Ectodermal cell (in vitro differentiated cells): ENCODE measurements around the gene ARID3B.
"Not testable (repeated sequence)": the region's sequence is repeated elsewhere in the genome, so short reads cannot be mapped to it uniquely, and the experiment has no call there.

ENCODE experiments used
- H3K27ac ChIP-seq: 2 replicates; pipeline ENCODE4 v1.7.0; 2013; ENCODE audit warnings: mild to moderate bottlenecking, low read depth, low read length; ENCODE audit not compliant: insufficient read depth, poor library complexity, severe bottlenecking
- H3K27me3 ChIP-seq: 2 replicates; pipeline ENCODE4 v1.7.0; 2013; ENCODE audit warnings: mild to moderate bottlenecking, low read length; ENCODE audit not compliant: insufficient read depth, control insufficient read depth, poor library complexity, severe bottlenecking
- H3K36me3 ChIP-seq: one replicate; pipeline ENCODE4 v1.7.0; 2013; ENCODE audit warnings: low read length; ENCODE audit not compliant: control insufficient read depth, insufficient read depth
- H3K4me1 ChIP-seq: one replicate; pipeline ENCODE4 v1.7.0; 2013; ENCODE audit warnings: low read length; ENCODE audit not compliant: control insufficient read depth, insufficient read depth
- H3K4me3 ChIP-seq: 2 replicates; pipeline ENCODE4 v1.7.0; 2013; ENCODE audit warnings: low read depth, low read length, control low read depth; ENCODE audit not compliant: insufficient read depth
- H3K9me3 ChIP-seq: 2 replicates; pipeline ENCODE4 v1.7.0; 2013; ENCODE audit warnings: mild to moderate bottlenecking, low read length, moderate library complexity; ENCODE audit not compliant: control insufficient read depth
- WGBS, 2 experiments: methylation state at CpG; one replicate each; pipeline ENCODE4 v1.1.7; 2013; ENCODE audit warnings: missing lambda C conversion rate in 2 of 2; 5-methylcytosine and 5-hydroxymethylcytosine counted together

ARID3B gene

GRCh38 chr15:74626752-74627692, 86.0 kb downstream of the ARID3B start:
- Histone ChIP-seq H3K36me3 (peaks cover 56% of the 10 kb centered on the region), H3K27ac (no peak overlapping the region), H3K27me3 (no peaks in the 10 kb centered on the region), H3K4me3 (no peak overlapping the region), H3K9me3 (no peaks in the 10 kb centered on the region), H3K4me1 (no peaks in the 10 kb centered on the region)
- 96% methylated on average over 9 to 10 of the region's 10 CpGs for WGBS, 2 experiments

- H3K27me3 ChIP-seq, result no peaks in the 10 kb centered on the region
- 94 to 95% methylated on average over 5 of the region's 5 CpGs for WGBS, 2 experiments
- no peaks in the 10 kb centered on the region for H3K9me3 ChIP-seq
- H3K27ac ChIP-seq, result no peak overlapping the region
- H3K4me3 ChIP-seq, result no peak overlapping the region
- H3K4me1 ChIP-seq, result no peaks in the 10 kb centered on the region
- H3K36me3 ChIP-seq, result peaks cover 48% of the 10 kb centered on the region
These were observed 86.7 kb downstream of the ARID3B start for GRCh38 chr15:74627766-74628165.

GRCh38 chr15:74628199-74628598, 87.2 kb downstream of the ARID3B start:
- 93 to 96% methylated on average over 3 of the region's 3 CpGs for WGBS, 2 experiments
- H3K36me3 ChIP-seq, result peaks cover 44% of the 10 kb centered on the region
- no peaks in the 10 kb centered on the region for H3K27me3 ChIP-seq
- no peak overlapping the region for H3K27ac ChIP-seq
- no peaks in the 10 kb centered on the region for H3K4me1 ChIP-seq
- no peaks in the 10 kb centered on the region for H3K9me3 ChIP-seq
- no peak overlapping the region for H3K4me3 ChIP-seq

GRCh38 chr15:74628949-74629348, 87.9 kb downstream of the ARID3B start:
- Histone ChIP-seq H3K9me3 (no peaks in the 10 kb centered on the region), H3K27me3 (no peaks in the 10 kb centered on the region), H3K36me3 (peaks cover 37% of the 10 kb centered on the region), H3K27ac (no peak overlapping the region), H3K4me1 (no peaks in the 10 kb centered on the region), H3K4me3 (no peak overlapping the region)
- 92 to 96% methylated on average over 5 of the region's 5 CpGs for WGBS, 2 experiments

GRCh38 chr15:74629696-74630095, 88.7 kb downstream of the ARID3B start:
- H3K4me3 ChIP-seq, H3K9me3 ChIP-seq, H3K27ac ChIP-seq, H3K4me1 ChIP-seq, H3K27me3 ChIP-seq: not testable (repeated sequence)
- WGBS, 2 experiments, result 94 to 98% methylated on average over 10 of the region's 10 CpGs
- H3K36me3 ChIP-seq, result peaks cover 37% of the 10 kb centered on the region

- Histone ChIP-seq H3K4me1 (no peaks in the 10 kb centered on the region), H3K27me3 (no peaks in the 10 kb centered on the region), H3K4me3 (no peak overlapping the region), H3K9me3 (no peaks in the 10 kb centered on the region), H3K36me3 (peaks cover 34% of the 10 kb centered on the region), H3K27ac (no peak overlapping the region)
- whole genome bisulfite sequencing, 2 experiments, result 90 to 96% methylated on average over 6 of the region's 6 CpGs
These were observed 89.5 kb downstream of the ARID3B start for GRCh38 chr15:74630284-74631086.

- no peak overlapping the region for H3K4me3 ChIP-seq
- H3K27ac ChIP-seq, result no peak overlapping the region
- H3K36me3 ChIP-seq, result peaks cover 29% of the 10 kb centered on the region
- no peaks in the 10 kb centered on the region for H3K27me3 ChIP-seq
- 87 to 88% methylated on average over 3 of the region's 3 CpGs for WGBS, 2 experiments
- H3K9me3 ChIP-seq, result no peaks in the 10 kb centered on the region
- H3K4me1 ChIP-seq, result no peaks in the 10 kb centered on the region
These were observed 90.0 kb downstream of the ARID3B start for GRCh38 chr15:74631087-74631385.

GRCh38 chr15:74631408-74631807, 90.4 kb downstream of the ARID3B start:
- Histone ChIP-seq H3K4me3 (no peak overlapping the region), H3K27ac (no peak overlapping the region), H3K4me1 (no peaks in the 10 kb centered on the region), H3K27me3 (no peaks in the 10 kb centered on the region), H3K9me3 (no peaks in the 10 kb centered on the region), H3K36me3 (peaks cover 25% of the 10 kb centered on the region)
- WGBS, 2 experiments, result 88 to 89% methylated on average over 3 of the region's 3 CpGs

GRCh38 chr15:74631935-74632560, 91.0 kb downstream of the ARID3B start:
- Histone ChIP-seq H3K27me3 (no peaks in the 10 kb centered on the region), H3K4me1 (no peaks in the 10 kb centered on the region), H3K4me3 (no peak overlapping the region), H3K9me3 (no peaks in the 10 kb centered on the region), H3K36me3 (peaks cover 29% of the 10 kb centered on the region), H3K27ac (no peak overlapping the region)
- 74% methylated on average over 7 to 8 of the region's 8 CpGs for WGBS, 2 experiments

- H3K4me1 ChIP-seq, result no peaks in the 10 kb centered on the region
- H3K36me3 ChIP-seq, result peaks cover 24% of the 10 kb centered on the region
- H3K4me3 ChIP-seq, result no peak overlapping the region
- 96% methylated on average over 9 of the region's 9 CpGs for WGBS, 2 experiments
- H3K9me3 ChIP-seq, result no peaks in the 10 kb centered on the region
- no peak overlapping the region for H3K27ac ChIP-seq
- no peaks in the 10 kb centered on the region for H3K27me3 ChIP-seq
These were observed 91.6 kb downstream of the ARID3B start for GRCh38 chr15:74632601-74633000.
